ENCODE data around the gene STAB2.

The STAB2 gene

GRCh38 chr12:103729499-103729898, 142.4 kb downstream of the STAB2 start:
- no peaks in the 10 kb centered on the region for H3K27me3 ChIP-seq (ENCODE audit: low read length)
- no peak overlapping the region for H2AFZ ChIP-seq (ENCODE audit: low read depth, low read length, severe bottlenecking)
- no peak overlapping the region for H3K27ac ChIP-seq (ENCODE audit: low read depth, low read length)
- no peaks in the 10 kb centered on the region for H3K36me3 ChIP-seq (ENCODE audit: low read length)
- H3K9me2 ChIP-seq (replicated peaks; ENCODE audit: insufficient read depth, low read length) = no peaks in the 10 kb centered on the region
- no peaks in the 10 kb centered on the region for H3F3A ChIP-seq (ENCODE audit: insufficient read depth)
- no peaks in the 10 kb centered on the region for H3K79me2 ChIP-seq (ENCODE audit: insufficient read depth, low read length)
- H3K4me2 ChIP-seq (ENCODE audit: low read depth, low read length, poor library complexity, severe bottlenecking) = no peak overlapping the region
- H4K20me1 ChIP-seq (ENCODE audit: low read depth, low read length) = no peaks in the 10 kb centered on the region
- peaks cover 6% of the 10 kb centered on the region; the same call in 1 of the 2 replicates for H3K9me3 ChIP-seq (ENCODE audit: insufficient read depth, low read length)
- TF ChIP-seq EZH2phosphoT487 (conservative IDR thresholded peaks at IDR 0.05; ENCODE audit: low read length) = no peak
- TF ChIP-seq CTCF (IDR thresholded peaks at IDR 0.05; ENCODE audit: insufficient read depth, low read length, poor library complexity, severe bottlenecking) = no peak
- H3K4me3 ChIP-seq (ENCODE audit: insufficient read depth, low read length, poor library complexity, severe bottlenecking) = no peak overlapping the region
- H3K9ac ChIP-seq (ENCODE audit: low read length) = no peak overlapping the region

GRCh38 chr12:103731539-103731938, 144.5 kb downstream of the STAB2 start:
- Histone ChIP-seq H3K4me3 (ENCODE audit: insufficient read depth, low read length, poor library complexity, severe bottlenecking) (no peak overlapping the region), H3K9me2 (replicated peaks; ENCODE audit: insufficient read depth, low read length) (no peaks in the 10 kb centered on the region), H4K20me1 (ENCODE audit: low read depth, low read length) (no peaks in the 10 kb centered on the region), H3K9ac (ENCODE audit: low read length) (no peak overlapping the region), H3K9me3 (ENCODE audit: insufficient read depth, low read length) (peaks cover 6% of the 10 kb centered on the region; the same call in 1 of the 2 replicates), H3K36me3 (ENCODE audit: low read length) (no peaks in the 10 kb centered on the region), H3K27ac (ENCODE audit: low read depth, low read length) (no peak overlapping the region), H3F3A (ENCODE audit: insufficient read depth) (no peaks in the 10 kb centered on the region), H3K79me2 (ENCODE audit: insufficient read depth, low read length) (no peaks in the 10 kb centered on the region), H2AFZ (ENCODE audit: low read depth, low read length, severe bottlenecking) (no peak overlapping the region), H3K4me2 (ENCODE audit: low read depth, low read length, poor library complexity, severe bottlenecking) (no peak overlapping the region), H3K27me3 (ENCODE audit: low read length) (no peaks in the 10 kb centered on the region)
- no peak for TF ChIP-seq CTCF (IDR thresholded peaks at IDR 0.05; ENCODE audit: insufficient read depth, low read length, poor library complexity, severe bottlenecking)

- TF ChIP-seq EZH2phosphoT487 (conservative IDR thresholded peaks at IDR 0.05; ENCODE audit: low read length) (no peak), CTCF (IDR thresholded peaks at IDR 0.05; ENCODE audit: insufficient read depth, low read length, poor library complexity, severe bottlenecking) (no peak)
- peaks cover 6% of the 10 kb centered on the region; the same call in 1 of the 2 replicates for H3K9me3 ChIP-seq (ENCODE audit: insufficient read depth, low read length)
- no peaks in the 10 kb centered on the region for H3K36me3 ChIP-seq (ENCODE audit: low read length)
- H3K4me3 ChIP-seq (ENCODE audit: insufficient read depth, low read length, poor library complexity, severe bottlenecking) = no peak overlapping the region
- H2AFZ ChIP-seq (ENCODE audit: low read depth, low read length, severe bottlenecking) = no peak overlapping the region
- H3K9ac ChIP-seq (ENCODE audit: low read length) = no peak overlapping the region
- no peaks in the 10 kb centered on the region for H4K20me1 ChIP-seq (ENCODE audit: low read depth, low read length)
- no peak overlapping the region for H3K27ac ChIP-seq (ENCODE audit: low read depth, low read length)
- H3K4me2 ChIP-seq (ENCODE audit: low read depth, low read length, poor library complexity, severe bottlenecking) = no peak overlapping the region
- H3K79me2 ChIP-seq (ENCODE audit: insufficient read depth, low read length) = no peaks in the 10 kb centered on the region
- H3F3A ChIP-seq (ENCODE audit: insufficient read depth) = no peaks in the 10 kb centered on the region
- no peaks in the 10 kb centered on the region for H3K27me3 ChIP-seq (ENCODE audit: low read length)
- H3K9me2 ChIP-seq (replicated peaks; ENCODE audit: insufficient read depth, low read length) = no peaks in the 10 kb centered on the region
These were observed 147.8 kb downstream of the STAB2 start for GRCh38 chr12:103734863-103735262.

All from SU-DHL-6 (cell line).